HG03571 (cell line): ENCODE measurements around the gene GLS.
"Not testable (repeated sequence)": the region's sequence is repeated elsewhere in the genome, so short reads cannot be mapped to it uniquely, and the experiment has no call there.

Experiments used
- ATAC-seq: cut with Tn5 transposase; IDR thresholded peaks from one replicate; pipeline ENCODE4 v1.9.1; 2021; ENCODE audit not compliant: unreplicated experiment

Gene GLS

GRCh38 chr2:190880378-190881083, at the start of gene GLS:
TSS of gene GLS (plus strand) at chr2:190880821. CDS start at chr2:190881085, 264 bp downstream.
- ATAC-seq, result peak; percentile 65

GRCh38 chr2:190831941-190832340, 48.7 kb upstream of the GLS start:
- no peak for ATAC-seq

- ATAC-seq, result no peak
These were observed 45.8 kb upstream of the GLS start for GRCh38 chr2:190834890-190835208.

GRCh38 chr2:190835303-190835930, 45.2 kb upstream of the GLS start:
- ATAC-seq, result no peak

- ATAC-seq, result no peak
These were observed 43.9 kb upstream of the GLS start for GRCh38 chr2:190836767-190837166.

GRCh38 chr2:190837420-190837819, 43.2 kb upstream of the GLS start:
- ATAC-seq, result no peak

GRCh38 chr2:190837952-190838361, 42.7 kb upstream of the GLS start:
- ATAC-seq, result no peak

GRCh38 chr2:190838492-190838910, 42.1 kb upstream of the GLS start:
- ATAC-seq, result no peak

GRCh38 chr2:190840569-190841172, 40.0 kb upstream of the GLS start:
- ATAC-seq, result no peak

- no peak for ATAC-seq
These were observed 38.7 kb upstream of the GLS start for GRCh38 chr2:190841707-190842505.

- no peak for ATAC-seq
These were observed 38.0 kb upstream of the GLS start for GRCh38 chr2:190842606-190843104.

GRCh38 chr2:190843890-190844699, 36.5 kb upstream of the GLS start:
- no peak for ATAC-seq

- no peak for ATAC-seq
These were observed 35.8 kb upstream of the GLS start for GRCh38 chr2:190844700-190845401.

GRCh38 chr2:190846746-190847145, 33.9 kb upstream of the GLS start:
- ATAC-seq, result no peak

- ATAC-seq, result no peak
These were observed 33.0 kb upstream of the GLS start for GRCh38 chr2:190847504-190848081.

- ATAC-seq, result no peak
These were observed 30.8 kb upstream of the GLS start for GRCh38 chr2:190849774-190850173.

- ATAC-seq, result not testable (repeated sequence)
These were observed 27.6 kb upstream of the GLS start for GRCh38 chr2:190853022-190853421.

- no peak for ATAC-seq
These were observed 26.9 kb upstream of the GLS start for GRCh38 chr2:190853531-190854383.

GRCh38 chr2:190854726-190855125, 25.9 kb upstream of the GLS start:
- no peak for ATAC-seq
